Fibroblast of lung (primary cell): Measurements from ENCODE around the gene RIC8A. TPM values are rescaled to one million over a fixed set of nuclear protein-coding genes. Genes with fewer than 3 reads are reported as not detected.

Source experiments
- DNase-seq, 2 donors: peaks; one replicate each; pipeline versions ENCODE4 v3.0.0 to v3.0.0-alpha.2; 2010; ENCODE audit warnings: low read depth in 2 of 2
- H2AFZ ChIP-seq: 2 replicates; pipeline ENCODE4 v1.5.1; 2012; ENCODE audit warnings: low read length, control low read depth, inconsistent platforms
- H3K27ac ChIP-seq: 2 replicates; pipeline ENCODE4 v1.5.1; 2011; ENCODE audit warnings: low read length, control low read depth; ENCODE audit not compliant: insufficient read depth
- H3K27me3 ChIP-seq: 2 replicates; pipeline ENCODE4 v1.5.1; 2011; ENCODE audit warnings: mild to moderate bottlenecking, low read length; ENCODE audit not compliant: control insufficient read depth, insufficient read depth
- H3K36me3 ChIP-seq: 2 replicates; pipeline ENCODE4 v1.5.1; 2011; ENCODE audit warnings: low read length; ENCODE audit not compliant: control insufficient read depth, insufficient read depth
- H3K4me1 ChIP-seq: 2 replicates; pipeline ENCODE4 v1.5.1; 2011; ENCODE audit warnings: low read length; ENCODE audit not compliant: control insufficient read depth, insufficient read depth; ENCODE audit errors: extremely low read depth
- H3K4me2 ChIP-seq: 2 replicates; pipeline ENCODE4 v1.5.1; 2011; ENCODE audit warnings: low read length, control low read depth; ENCODE audit not compliant: insufficient read depth; ENCODE audit errors: extremely low read depth
- H3K4me3 ChIP-seq, 4 experiments: fragments of 200-600 bp in 1 of 4; sonication (generic) in 1 of 4; replicated peaks in 1 of 4; 2 replicates each; pipeline ENCODE4 v1.5.1; 2011 to 2016; ENCODE audit warnings: low read length in 4 of 4, low read depth in 3 of 4, mild to moderate bottlenecking in 3 of 4, control low read depth in 2 of 4, inconsistent platforms in 1 of 4, mixed read lengths in 1 of 4; ENCODE audit not compliant: insufficient read depth in 1 of 4; ENCODE audit errors: control extremely low read depth in 1 of 4
- H3K79me2 ChIP-seq: 2 replicates; pipeline ENCODE4 v1.5.1; 2012; ENCODE audit warnings: mild to moderate bottlenecking, low read length, inconsistent platforms; ENCODE audit not compliant: control insufficient read depth, insufficient read depth
- H3K9ac ChIP-seq: 2 replicates; pipeline ENCODE4 v1.5.1; 2011; ENCODE audit warnings: mild to moderate bottlenecking, low read length, control low read depth; ENCODE audit not compliant: insufficient read depth
- H3K9me3 ChIP-seq: 2 replicates; pipeline ENCODE4 v1.5.1; 2012; ENCODE audit warnings: low read depth, low read length; ENCODE audit not compliant: control insufficient read depth, insufficient read depth
- H4K20me1 ChIP-seq: 2 replicates; pipeline ENCODE4 v1.5.1; 2011; ENCODE audit warnings: low read length; ENCODE audit not compliant: control insufficient read depth, insufficient read depth; ENCODE audit errors: extremely low read depth
- CTCF ChIP-seq, 2 donors: IDR thresholded peaks in 1 of 2; conservative IDR thresholded peaks in 1 of 2; 1 replicate in 1 of 2; 2 replicates in 1 of 2; pipeline ENCODE4 v1.5.1; 2011 to 2012; ENCODE audit warnings: low read length in 2 of 2, control low read depth in 1 of 2, inconsistent platforms in 1 of 2, low read depth in 1 of 2, mild to moderate bottlenecking in 1 of 2
- EZH2 ChIP-seq: IDR thresholded peaks from 2 replicates; pipeline ENCODE4 v1.5.1; 2012; ENCODE audit warnings: low read length, control low read depth, mild to moderate bottlenecking; ENCODE audit errors: missing control alignments
- polyA plus RNA-seq, 2 donors: library from polyadenylated mRNA; depleted of rRNA in 1 of 2; stranded (reverse) in 1 of 2; unstranded in 1 of 2; fragments of >200 nt; gene quantifications; 2 replicates each; pipeline ENCODE4 v1.2.1, GENCODE V29; 2011 to 2012; ENCODE audit warnings: missing spikeins in 1 of 2
- total RNA-seq: library from RNA; depleted of rRNA; stranded (reverse); fragments of >200 nt; gene quantifications from 2 replicates; pipeline ENCODE4 v1.2.1, GENCODE V29; 2014

RIC8A gene
- total and polyA plus RNA-seq, 2 donors (not counting 1 experiment from before 2014, with no cell fraction given) = 106 to 230 TPM

GRCh38 chr11:213111-213510, 5.6 kb downstream of the RIC8A start:
- H3K4me3 ChIP-seq = no peak overlapping the region
- no peak for TF ChIP-seq CTCF (conservative IDR thresholded peaks at IDR 0.05 in 1 of 2, IDR thresholded peaks at IDR 0.05 in 1 of 2; ENCODE audit: low read depth in 1 of 2, low read length in 2 of 2)
- no peak for TF ChIP-seq EZH2
- no peaks in the 10 kb centered on the region for H3K9me3 ChIP-seq
- peaks cover 18% of the 10 kb centered on the region for H3K4me1 ChIP-seq
- peaks cover 44% of the 10 kb centered on the region for H3K36me3 ChIP-seq
- H3K4me2 ChIP-seq = no peak overlapping the region
- H3K27ac ChIP-seq = no peak overlapping the region
- H3K9ac ChIP-seq = no peak overlapping the region
- H4K20me1 ChIP-seq = no peaks in the 10 kb centered on the region
- no peak overlapping the region for H2AFZ ChIP-seq
- H3K79me2 ChIP-seq = peaks cover 37% of the 10 kb centered on the region
- DNase-seq = no peak
- no peaks in the 10 kb centered on the region for H3K27me3 ChIP-seq

GRCh38 chr11:214083-214482, 6.6 kb downstream of the RIC8A start:
- Histone ChIP-seq H3K79me2 (peaks cover 31% of the 10 kb centered on the region), H4K20me1 (no peaks in the 10 kb centered on the region), H3K36me3 (peaks cover 44% of the 10 kb centered on the region), H3K4me3 (no peak overlapping the region), H2AFZ (no peak overlapping the region), H3K27me3 (no peaks in the 10 kb centered on the region), H3K4me2 (no peak overlapping the region), H3K9me3 (no peaks in the 10 kb centered on the region), H3K4me1 (peaks cover 18% of the 10 kb centered on the region), H3K27ac (no peak overlapping the region), H3K9ac (no peak overlapping the region)
- TF ChIP-seq EZH2 = no peak
- DNase-seq = no peak

- Histone ChIP-seq H4K20me1 (no peaks in the 10 kb centered on the region), H3K9ac (no peak overlapping the region), H3K79me2 (peaks cover 16% of the 10 kb centered on the region), H3K9me3 (no peaks in the 10 kb centered on the region), H3K27ac (no peak overlapping the region), H3K4me1 (peaks cover 6% of the 10 kb centered on the region), H3K4me2 (no peak overlapping the region), H3K36me3 (peaks cover 36% of the 10 kb centered on the region), H3K27me3 (no peaks in the 10 kb centered on the region), H3K4me3 (no peak overlapping the region), H2AFZ (no peak overlapping the region)
- no peak for TF ChIP-seq EZH2
- TF ChIP-seq CTCF (conservative IDR thresholded peaks at IDR 0.05 in 1 of 2, IDR thresholded peaks at IDR 0.05 in 1 of 2; ENCODE audit: low read depth in 1 of 2, low read length in 2 of 2) = no peak
- no peak for DNase-seq
Measured at GRCh38 chr11:215581-216037, 8.1 kb downstream of the RIC8A start.
